Spleen (tissue), 7 donors: ENCODE data around the gene PDIA5.

ENCODE experiments used
- POLR2A ChIP-seq, 3 donors: fragments of 450-650 bp; IDR thresholded peaks; one replicate each; pipeline ENCODE4 v1.5.1; 2017; ENCODE audit warnings: antibody characterized with exemption in 3 of 3, mild to moderate bottlenecking in 1 of 3
- POLR2AphosphoS5 ChIP-seq, 3 donors: sonication (generic); formaldehyde crosslinking; IDR thresholded peaks; one replicate each; pipeline ENCODE4 v1.5.1; 2017; ENCODE audit warnings: antibody characterized with exemption in 3 of 3
- TF ChIP-seq, protein P1 (sequence below), 11 experiments: fragments of 200-600 bp in 7 of 11; fragments of 450-650 bp in 4 of 11; sonication (generic) in 4 of 11; IDR thresholded peaks in 8 of 11; conservative IDR thresholded peaks in 3 of 11; 1 replicate in 7 of 11; 2 replicates in 4 of 11; pipeline versions ENCODE4 v1.4.0 to v1.8.0; 2016 to 2021; ENCODE audit warnings: antibody characterized with exemption in 11 of 11, inconsistent platforms in 4 of 11, mild to moderate bottlenecking in 1 of 11
- donor health status: DM: no; HTN: no; CAD: no; lungs with moderate emphysema.
- donor health status: DM: no; HTN: no; CAD: no.
- donor health status: DM: no; HTN: no; CAD: no.

- TF ChIP-seq, protein P1, sequence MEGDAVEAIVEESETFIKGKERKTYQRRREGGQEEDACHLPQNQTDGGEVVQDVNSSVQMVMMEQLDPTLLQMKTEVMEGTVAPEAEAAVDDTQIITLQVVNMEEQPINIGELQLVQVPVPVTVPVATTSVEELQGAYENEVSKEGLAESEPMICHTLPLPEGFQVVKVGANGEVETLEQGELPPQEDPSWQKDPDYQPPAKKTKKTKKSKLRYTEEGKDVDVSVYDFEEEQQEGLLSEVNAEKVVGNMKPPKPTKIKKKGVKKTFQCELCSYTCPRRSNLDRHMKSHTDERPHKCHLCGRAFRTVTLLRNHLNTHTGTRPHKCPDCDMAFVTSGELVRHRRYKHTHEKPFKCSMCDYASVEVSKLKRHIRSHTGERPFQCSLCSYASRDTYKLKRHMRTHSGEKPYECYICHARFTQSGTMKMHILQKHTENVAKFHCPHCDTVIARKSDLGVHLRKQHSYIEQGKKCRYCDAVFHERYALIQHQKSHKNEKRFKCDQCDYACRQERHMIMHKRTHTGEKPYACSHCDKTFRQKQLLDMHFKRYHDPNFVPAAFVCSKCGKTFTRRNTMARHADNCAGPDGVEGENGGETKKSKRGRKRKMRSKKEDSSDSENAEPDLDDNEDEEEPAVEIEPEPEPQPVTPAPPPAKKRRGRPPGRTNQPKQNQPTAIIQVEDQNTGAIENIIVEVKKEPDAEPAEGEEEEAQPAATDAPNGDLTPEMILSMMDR (IDR thresholded peaks at IDR 0.05 in 8 of 11, conservative IDR thresholded peaks at IDR 0.05 in 3 of 11): no peak
- TF ChIP-seq POLR2A (IDR thresholded peaks at IDR 0.05) (no peak), POLR2AphosphoS5 (IDR thresholded peaks at IDR 0.05) (no peak)
Observed at GRCh38 chr3:123034120-123034519, 32.7 kb upstream of the PDIA5 start.
